Effector memory CD4-positive, alpha-beta T cell (primary cell): ENCODE results near the gene GPN1.
"Not testable (repeated sequence)": the region's sequence is repeated elsewhere in the genome, so short reads cannot be mapped to it uniquely, and the experiment has no call there.

Source experiments
- DNase-seq, 3 donors: peaks; one replicate each; pipeline ENCODE4 v3.0.0-alpha.2; 2020
- H3K27ac ChIP-seq: 2 replicates; pipeline ENCODE4 v1.7.0; 2013; ENCODE audit warnings: mild to moderate bottlenecking, low read length, moderate library complexity; ENCODE audit not compliant: insufficient read depth, poor library complexity, severe bottlenecking
- H3K27me3 ChIP-seq: replicated peaks from 2 replicates; pipeline ENCODE4 v1.7.0; 2013; ENCODE audit warnings: mild to moderate bottlenecking, low read length; ENCODE audit not compliant: insufficient read depth, control insufficient read depth, poor library complexity, severe bottlenecking
- H3K36me3 ChIP-seq: 2 replicates; pipeline ENCODE4 v1.7.0; 2013; ENCODE audit warnings: mild to moderate bottlenecking, low read length, moderate library complexity; ENCODE audit not compliant: control insufficient read depth, insufficient read depth
- H3K4me1 ChIP-seq: 2 replicates; pipeline ENCODE4 v1.7.0; 2013; ENCODE audit warnings: low read length, mild to moderate bottlenecking; ENCODE audit not compliant: control insufficient read depth, insufficient read depth, poor library complexity, severe bottlenecking
- H3K4me3 ChIP-seq: 2 replicates; pipeline ENCODE4 v1.7.0; 2013; ENCODE audit warnings: low read length, low read depth, mild to moderate bottlenecking; ENCODE audit not compliant: insufficient read depth, poor library complexity, severe bottlenecking
- H3K9me3 ChIP-seq: 2 replicates; pipeline ENCODE4 v1.7.0; 2013; ENCODE audit warnings: mild to moderate bottlenecking, low read length, moderate library complexity; ENCODE audit not compliant: control insufficient read depth

Gene GPN1

GRCh38 chr2:27626323-27626722 is 2.5 kb upstream of the GPN1 start:
- not testable (repeated sequence) for H3K27ac ChIP-seq, H3K27me3 ChIP-seq, H3K9me3 ChIP-seq, H3K4me1 ChIP-seq, H3K4me3 ChIP-seq, DNase-seq
- peaks cover 40% of the 10 kb centered on the region for H3K36me3 ChIP-seq

- not testable (repeated sequence) for H3K4me1 ChIP-seq, DNase-seq, H3K27ac ChIP-seq, H3K9me3 ChIP-seq, H3K27me3 ChIP-seq, H3K4me3 ChIP-seq
- peaks cover 40% of the 10 kb centered on the region for H3K36me3 ChIP-seq
Measured at GRCh38 chr2:27626921-27627320, 1.9 kb upstream of the GPN1 start.

- H3K4me1 ChIP-seq = peaks cover 7% of the 10 kb centered on the region
- H3K9me3 ChIP-seq = no peaks in the 10 kb centered on the region
- no peak for DNase-seq
- peaks cover 36% of the 10 kb centered on the region for H3K36me3 ChIP-seq
- H3K27ac ChIP-seq = peak overlapping the region; percentile 88
- no peaks in the 10 kb centered on the region for H3K27me3 ChIP-seq
- H3K4me3 ChIP-seq = peak overlapping the region; percentile 99
Measured at GRCh38 chr2:27627963-27628766, 685 bp upstream of the GPN1 start.

- not testable (repeated sequence) for H3K27ac ChIP-seq, H3K4me1 ChIP-seq, H3K9me3 ChIP-seq, H3K4me3 ChIP-seq, H3K27me3 ChIP-seq, DNase-seq
- peaks cover 34% of the 10 kb centered on the region for H3K36me3 ChIP-seq
Measured at GRCh38 chr2:27630257-27630656, 1.4 kb downstream of the GPN1 start.

- Histone ChIP-seq H3K9me3 (no peaks in the 10 kb centered on the region), H3K36me3 (peaks cover 56% of the 10 kb centered on the region), H3K27ac (no peak overlapping the region), H3K4me1 (peaks cover 7% of the 10 kb centered on the region), H3K4me3 (no peak overlapping the region), H3K27me3 (no peaks in the 10 kb centered on the region)
- DNase-seq = no peak
Measured at GRCh38 chr2:27634291-27634690, 5.4 kb downstream of the GPN1 start.

- Histone ChIP-seq H3K9me3 (no peaks in the 10 kb centered on the region), H3K27me3 (no peaks in the 10 kb centered on the region), H3K4me1 (no peaks in the 10 kb centered on the region), H3K27ac (no peak overlapping the region), H3K36me3 (peaks cover 64% of the 10 kb centered on the region), H3K4me3 (no peak overlapping the region)
- DNase-seq = no peak
Measured at GRCh38 chr2:27636766-27637165, 7.9 kb downstream of the GPN1 start.

GRCh38 chr2:27638037-27638637 is 9.3 kb downstream of the GPN1 start:
- no peaks in the 10 kb centered on the region for H3K4me1 ChIP-seq
- peaks cover 60% of the 10 kb centered on the region for H3K36me3 ChIP-seq
- H3K27ac ChIP-seq = peak overlapping the region; percentile 33
- H3K9me3 ChIP-seq = no peaks in the 10 kb centered on the region
- DNase-seq = no peak
- H3K27me3 ChIP-seq = no peaks in the 10 kb centered on the region
- H3K4me3 ChIP-seq = no peak overlapping the region

- H3K27me3 ChIP-seq = no peaks in the 10 kb centered on the region
- no peak overlapping the region for H3K27ac ChIP-seq
- H3K36me3 ChIP-seq = peaks cover 65% of the 10 kb centered on the region
- H3K9me3 ChIP-seq = no peaks in the 10 kb centered on the region
- H3K4me3 ChIP-seq = no peak overlapping the region
- no peaks in the 10 kb centered on the region for H3K4me1 ChIP-seq
- DNase-seq = no peak
Measured at GRCh38 chr2:27638709-27639108, 9.9 kb downstream of the GPN1 start.

GRCh38 chr2:27640722-27641245 is 11.9 kb downstream of the GPN1 start:
- Histone ChIP-seq H3K27me3 (no peaks in the 10 kb centered on the region), H3K4me3 (no peak overlapping the region), H3K4me1 (no peaks in the 10 kb centered on the region), H3K36me3 (peaks cover 64% of the 10 kb centered on the region), H3K9me3 (no peaks in the 10 kb centered on the region), H3K27ac (no peak overlapping the region)
- DNase-seq = no peak

- peaks cover 64% of the 10 kb centered on the region for H3K36me3 ChIP-seq
- no peak overlapping the region for H3K4me3 ChIP-seq
- no peaks in the 10 kb centered on the region for H3K27me3 ChIP-seq
- DNase-seq = no peak
- H3K4me1 ChIP-seq = no peaks in the 10 kb centered on the region
- no peak overlapping the region for H3K27ac ChIP-seq
- no peaks in the 10 kb centered on the region for H3K9me3 ChIP-seq
Measured at GRCh38 chr2:27645197-27645596, 16.3 kb downstream of the GPN1 start.
